ENCODE data around the gene PRMT2.

GRCh38 chr21:46662765-46663500 lies 27.5 kb downstream of the PRMT2 start:
- TF ChIP-seq EZH2 (IDR thresholded peaks at IDR 0.05), result no peak
- TF ChIP-seq POLR2AphosphoS5 (IDR thresholded peaks at IDR 0.05; ENCODE audit: borderline replicate concordance, low read depth, low read length), result no peak

Measured in SK-N-MC (cell line).